Measurements from ENCODE around the gene CES2. TPM values are rescaled to one million over a fixed set of nuclear protein-coding genes. Genes with fewer than 3 reads are reported as not detected.

CES2 gene
- total and polyA plus RNA-seq, 9 of the 15 experiments (the other 6 are each of a cell fraction or from before 2014, with no cell fraction given) = 2.2 to 37.9 (median 24.4) TPM

DNA sequence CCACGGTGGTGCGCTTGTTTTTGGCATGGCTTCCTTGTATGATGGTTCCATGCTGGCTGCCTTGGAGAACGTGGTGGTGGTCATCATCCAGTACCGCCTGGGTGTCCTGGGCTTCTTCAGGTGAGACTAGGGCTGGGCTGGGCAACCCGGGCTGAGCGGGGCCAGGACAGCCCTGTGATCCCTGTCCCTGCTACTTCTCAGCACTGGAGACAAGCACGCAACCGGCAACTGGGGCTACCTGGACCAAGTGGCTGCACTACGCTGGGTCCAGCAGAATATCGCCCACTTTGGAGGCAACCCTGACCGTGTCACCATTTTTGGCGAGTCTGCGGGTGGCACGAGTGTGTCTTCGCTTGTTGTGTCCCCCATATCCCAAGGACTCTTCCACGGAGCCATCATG is 4.9 kb downstream of the CES2 start:
- no peak overlapping the region for H3K4me3 ChIP-seq
- H3K27ac ChIP-seq (ENCODE audit: extremely low read depth, low read depth, low read length) = no peak overlapping the region
- H3K27me3 ChIP-seq (ENCODE audit: control insufficient read depth in 2 of 2, insufficient read depth in 2 of 2, low read length in 2 of 2) = no peaks in the 10 kb centered on the region
- H3K4me2 ChIP-seq (ENCODE audit: insufficient read depth, low read length) = no peak overlapping the region
- no peaks in the 10 kb centered on the region for H3K9me1 ChIP-seq (ENCODE audit: control insufficient read depth, insufficient read depth, low read length)
- peaks cover 79% of the 10 kb centered on the region; the same call in 2 of the 3 replicates for H3K36me3 ChIP-seq (ENCODE audit: control insufficient read depth, insufficient read depth, low read length)
- ChIA-PET CTCF (ENCODE audit: low intra/inter-chr PET ratio) (no interaction called here), POLR2A (interaction anchor here (0.6 kb wide), 1 partner anchor 539 kb away, joined by 3 read pairs; no protein-coding TSS in a partner anchor)
- no peak for DNase-seq (ENCODE audit: extremely low read depth in 1 of 4, low spot score in 3 of 4)
- no peak for FAIRE-seq
- H2AFZ ChIP-seq (ENCODE audit: low read depth, low read length) = no peak overlapping the region
- 0 out of 2 replicates have a peak, but pooled peaks cover 5% of the 10 kb centered on the region for H4K20me1 ChIP-seq (replicated peaks; ENCODE audit: control insufficient read depth, insufficient read depth, low read length)
- ATAC-seq = no peak
- peaks cover 22% of the 10 kb centered on the region for H3K79me2 ChIP-seq (ENCODE audit: control insufficient read depth, insufficient read depth, low read length)
- no peaks in the 10 kb centered on the region for H3K9me3 ChIP-seq (replicated peaks; ENCODE audit: control insufficient read depth, insufficient read depth, low read depth, low read length)
- intact Hi-C loops (cut with micrococcal nuclease) = no loop called here
- BruUV-seq (replicated peaks) = no TSS peak
- WGBS (ENCODE audit: insufficient coverage, low coverage, missing lambda C conversion rate) = 96% methylated on average over 13 of the region's 16 CpGs
- peaks cover 7 to 24% of the 10 kb centered on the region in 2 experiments for H3K4me1 ChIP-seq (replicated peaks in 1 of 2; ENCODE audit: control insufficient read depth in 2 of 2, insufficient read depth in 2 of 2, low read length in 2 of 2)
- in situ Hi-C loops (cut with MboI) = no loop called here
- peak overlapping the region in 1 of 2 experiments; percentile 47; a peak in 1 of 4 replicates for H3K9ac ChIP-seq (ENCODE audit: insufficient read depth in 1 of 2, low read depth in 2 of 2, low read length in 2 of 2)
- TF ChIP-seq SRSF3 (IDR thresholded peaks at IDR 0.05; ENCODE audit: insufficient read depth, low read length) (no peak), POLR2G (IDR thresholded peaks at IDR 0.05; ENCODE audit: low read depth, low read length) (peak; percentile 46)
- TF ChIP-seq, protein P1, sequence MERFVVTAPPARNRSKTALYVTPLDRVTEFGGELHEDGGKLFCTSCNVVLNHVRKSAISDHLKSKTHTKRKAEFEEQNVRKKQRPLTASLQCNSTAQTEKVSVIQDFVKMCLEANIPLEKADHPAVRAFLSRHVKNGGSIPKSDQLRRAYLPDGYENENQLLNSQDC (CRISPR knock-in tag; IDR thresholded peaks at IDR 0.05) = no peak
- TF ChIP-seq, protein P2, sequence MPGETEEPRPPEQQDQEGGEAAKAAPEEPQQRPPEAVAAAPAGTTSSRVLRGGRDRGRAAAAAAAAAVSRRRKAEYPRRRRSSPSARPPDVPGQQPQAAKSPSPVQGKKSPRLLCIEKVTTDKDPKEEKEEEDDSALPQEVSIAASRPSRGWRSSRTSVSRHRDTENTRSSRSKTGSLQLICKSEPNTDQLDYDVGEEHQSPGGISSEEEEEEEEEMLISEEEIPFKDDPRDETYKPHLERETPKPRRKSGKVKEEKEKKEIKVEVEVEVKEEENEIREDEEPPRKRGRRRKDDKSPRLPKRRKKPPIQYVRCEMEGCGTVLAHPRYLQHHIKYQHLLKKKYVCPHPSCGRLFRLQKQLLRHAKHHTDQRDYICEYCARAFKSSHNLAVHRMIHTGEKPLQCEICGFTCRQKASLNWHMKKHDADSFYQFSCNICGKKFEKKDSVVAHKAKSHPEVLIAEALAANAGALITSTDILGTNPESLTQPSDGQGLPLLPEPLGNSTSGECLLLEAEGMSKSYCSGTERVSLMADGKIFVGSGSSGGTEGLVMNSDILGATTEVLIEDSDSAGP (CRISPR knock-in tag; IDR thresholded peaks at IDR 0.05) = no peak
